Neural progenitor cell (in vitro differentiated cells): ENCODE data around the gene GMCL2. TPM values are rescaled to one million over a fixed set of nuclear protein-coding genes. Genes with fewer than 3 reads are reported as not detected.

Experiments
- DNase-seq: peaks from one replicate; pipeline ENCODE4 v3.0.0-alpha.2; 2016; ENCODE audit warnings: low spot score
- H2AFZ ChIP-seq: fragments of 200-600 bp; sonication (generic); replicated peaks from 2 replicates; pipeline ENCODE4 v1.6.1; 2016; ENCODE audit warnings: antibody characterized with exemption
- H3F3A ChIP-seq: fragments of 200-600 bp; sonication (generic); 2 replicates; pipeline ENCODE4 v1.6.1; 2016; ENCODE audit warnings: antibody characterized with exemption, low read depth
- H3K27ac ChIP-seq: fragments of 200-600 bp; sonication (generic); 2 replicates; pipeline ENCODE4 v1.5.1; 2016; ENCODE audit warnings: mild to moderate bottlenecking
- H3K27me3 ChIP-seq: fragments of 200-600 bp; sonication (generic); 2 replicates; pipeline ENCODE4 v1.6.1; 2016; ENCODE audit warnings: mild to moderate bottlenecking, moderate library complexity
- H3K36me3 ChIP-seq: fragments of 200-600 bp; sonication (generic); 2 replicates; pipeline ENCODE4 v1.5.1; 2016
- H3K4me1 ChIP-seq: fragments of 200-600 bp; sonication (generic); 2 replicates; pipeline ENCODE4 v1.6.1; 2016; ENCODE audit warnings: mixed run types
- H3K4me2 ChIP-seq: fragments of 200-600 bp; sonication (generic); 2 replicates; pipeline ENCODE4 v1.6.1; 2016
- H3K4me3 ChIP-seq: fragments of 200-600 bp; sonication (generic); 2 replicates; pipeline ENCODE4 v1.5.1; 2016
- H3K79me2 ChIP-seq: fragments of 200-600 bp; sonication (generic); 2 replicates; pipeline ENCODE4 v1.6.1; 2016; ENCODE audit warnings: low read depth
- H3K9ac ChIP-seq: fragments of 200-600 bp; sonication (generic); 2 replicates; pipeline ENCODE4 v1.6.1; 2016
- H3K9me3 ChIP-seq: fragments of 200-600 bp; sonication (generic); 2 replicates; pipeline ENCODE4 v1.5.1; 2016; ENCODE audit warnings: low read depth
- H4K20me1 ChIP-seq: fragments of 200-600 bp; sonication (generic); 2 replicates; pipeline ENCODE4 v1.6.1; 2016; ENCODE audit warnings: low read depth
- H3K27ac Mint-ChIP-seq: 3 replicates; pipeline ENCODE4 v1.8.0; 2021; ENCODE audit warnings: mixed read lengths
- H3K27me3 Mint-ChIP-seq: 2 replicates; pipeline ENCODE4 v1.8.0; 2022; ENCODE audit warnings: low read depth, mild to moderate bottlenecking, inconsistent platforms, moderate library complexity, mixed read lengths; ENCODE audit not compliant: insufficient read depth
- H3K36me3 Mint-ChIP-seq: 3 replicates; pipeline ENCODE4 v1.8.0; 2021; ENCODE audit warnings: mixed read lengths
- H3K4me1 Mint-ChIP-seq: 3 replicates; pipeline ENCODE4 v1.8.0; 2021; ENCODE audit warnings: mixed read lengths
- H3K4me3 Mint-ChIP-seq: 3 replicates; pipeline ENCODE4 v1.8.0; 2021; ENCODE audit warnings: mild to moderate bottlenecking, moderate library complexity, mixed read lengths
- H3K9me3 Mint-ChIP-seq: 3 replicates; pipeline ENCODE4 v1.8.0; 2020; ENCODE audit warnings: mixed read lengths
- EZH2 ChIP-seq: fragments of 200-600 bp; sonication (generic); IDR thresholded peaks from 2 replicates; pipeline ENCODE4 v1.6.1; 2017; ENCODE audit warnings: antibody characterized with exemption, mild to moderate bottlenecking, moderate library complexity
- EZH2phosphoT487 ChIP-seq: fragments of 200-600 bp; sonication (generic); IDR thresholded peaks from 2 replicates; pipeline ENCODE4 v1.6.1; 2017; ENCODE audit warnings: antibody characterized with exemption
- total RNA-seq: library from RNA; depleted of rRNA; stranded (reverse); fragments of >200 nt; gene quantifications from 2 replicates; pipeline ENCODE4 v1.2.3, GENCODE V29; 2015; ENCODE audit warnings: low replicate concordance
- TF ChIP-seq, protein P1 (sequence below): fragments of 200-600 bp; sonication (generic); IDR thresholded peaks from 2 replicates; pipeline ENCODE4 v1.5.1; 2017; ENCODE audit warnings: antibody characterized with exemption, mild to moderate bottlenecking

Gene GMCL2
- total RNA-seq, 1 donor from 2014 or later, result not detected

DNA sequence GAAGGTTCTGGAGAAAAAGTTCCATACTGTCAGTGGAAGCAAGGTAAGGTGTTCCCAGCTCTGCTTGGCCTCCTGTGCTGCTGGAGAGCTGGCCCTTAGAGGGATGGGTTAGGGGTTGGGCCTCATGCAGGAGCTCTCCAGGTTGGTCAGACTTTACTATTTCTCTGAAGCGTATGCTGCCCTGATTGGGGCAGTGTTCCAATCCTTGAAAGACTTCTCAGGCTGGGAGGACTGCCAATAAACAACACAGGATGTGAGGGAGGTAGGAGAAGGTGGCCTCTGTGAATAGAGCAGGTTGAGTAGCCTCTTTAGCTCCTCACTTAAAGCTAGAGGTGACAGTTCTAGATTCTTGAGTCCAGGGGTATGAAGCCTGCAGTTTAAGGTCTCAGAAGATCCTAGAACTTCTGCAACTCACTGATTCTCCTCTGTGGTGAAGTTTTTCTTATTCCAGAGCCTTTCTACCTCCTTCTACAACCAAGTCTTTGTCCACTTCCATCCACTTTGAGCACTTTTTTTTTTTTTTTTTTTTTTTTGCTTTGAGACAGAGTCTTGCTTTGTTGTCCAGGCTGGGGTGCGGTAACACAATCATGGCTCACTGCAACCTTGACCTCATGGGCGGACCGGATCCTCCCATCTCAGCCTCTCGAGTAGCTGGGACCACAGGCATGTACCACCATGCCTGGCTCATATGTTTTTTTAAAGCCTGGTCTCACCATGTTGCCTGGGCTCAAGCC is 20.2 kb upstream of the GMCL2 start:
- peaks cover 67% of the 10 kb centered on the region for H3K79me2 ChIP-seq
- no peak overlapping the region for H3K27ac ChIP-seq
- H3K9ac ChIP-seq, result no peak overlapping the region
- H3K4me3 ChIP-seq, result peak overlapping the region; percentile 94
- H3K27ac Mint-ChIP-seq, result no peak overlapping the region
- no peaks in the 10 kb centered on the region for H3K9me3 ChIP-seq
- peaks cover 74% of the 10 kb centered on the region for H4K20me1 ChIP-seq
- H3K9me3 Mint-ChIP-seq, result peaks cover 2% of the 10 kb centered on the region
- H3K36me3 Mint-ChIP-seq, result peaks cover 43% of the 10 kb centered on the region
- peaks cover 27% of the 10 kb centered on the region for H3K27me3 Mint-ChIP-seq
- peaks cover 21% of the 10 kb centered on the region for H3K4me1 Mint-ChIP-seq
- DNase-seq, result no peak
- H3K27me3 ChIP-seq, result peaks cover 3% of the 10 kb centered on the region
- peak overlapping the region; percentile 88 for H3K4me2 ChIP-seq
- peaks cover 17% of the 10 kb centered on the region for H3K36me3 ChIP-seq
- H3K4me3 Mint-ChIP-seq, result peak overlapping the region; percentile 86
- H3K4me1 ChIP-seq, result peaks cover 16% of the 10 kb centered on the region
- no peak overlapping the region for H2AFZ ChIP-seq
- TF ChIP-seq EZH2 (no peak), EZH2phosphoT487 (no peak)
- TF ChIP-seq, protein P1, sequence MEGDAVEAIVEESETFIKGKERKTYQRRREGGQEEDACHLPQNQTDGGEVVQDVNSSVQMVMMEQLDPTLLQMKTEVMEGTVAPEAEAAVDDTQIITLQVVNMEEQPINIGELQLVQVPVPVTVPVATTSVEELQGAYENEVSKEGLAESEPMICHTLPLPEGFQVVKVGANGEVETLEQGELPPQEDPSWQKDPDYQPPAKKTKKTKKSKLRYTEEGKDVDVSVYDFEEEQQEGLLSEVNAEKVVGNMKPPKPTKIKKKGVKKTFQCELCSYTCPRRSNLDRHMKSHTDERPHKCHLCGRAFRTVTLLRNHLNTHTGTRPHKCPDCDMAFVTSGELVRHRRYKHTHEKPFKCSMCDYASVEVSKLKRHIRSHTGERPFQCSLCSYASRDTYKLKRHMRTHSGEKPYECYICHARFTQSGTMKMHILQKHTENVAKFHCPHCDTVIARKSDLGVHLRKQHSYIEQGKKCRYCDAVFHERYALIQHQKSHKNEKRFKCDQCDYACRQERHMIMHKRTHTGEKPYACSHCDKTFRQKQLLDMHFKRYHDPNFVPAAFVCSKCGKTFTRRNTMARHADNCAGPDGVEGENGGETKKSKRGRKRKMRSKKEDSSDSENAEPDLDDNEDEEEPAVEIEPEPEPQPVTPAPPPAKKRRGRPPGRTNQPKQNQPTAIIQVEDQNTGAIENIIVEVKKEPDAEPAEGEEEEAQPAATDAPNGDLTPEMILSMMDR, result no peak
- peaks cover 77% of the 10 kb centered on the region for H3F3A ChIP-seq

DNA sequence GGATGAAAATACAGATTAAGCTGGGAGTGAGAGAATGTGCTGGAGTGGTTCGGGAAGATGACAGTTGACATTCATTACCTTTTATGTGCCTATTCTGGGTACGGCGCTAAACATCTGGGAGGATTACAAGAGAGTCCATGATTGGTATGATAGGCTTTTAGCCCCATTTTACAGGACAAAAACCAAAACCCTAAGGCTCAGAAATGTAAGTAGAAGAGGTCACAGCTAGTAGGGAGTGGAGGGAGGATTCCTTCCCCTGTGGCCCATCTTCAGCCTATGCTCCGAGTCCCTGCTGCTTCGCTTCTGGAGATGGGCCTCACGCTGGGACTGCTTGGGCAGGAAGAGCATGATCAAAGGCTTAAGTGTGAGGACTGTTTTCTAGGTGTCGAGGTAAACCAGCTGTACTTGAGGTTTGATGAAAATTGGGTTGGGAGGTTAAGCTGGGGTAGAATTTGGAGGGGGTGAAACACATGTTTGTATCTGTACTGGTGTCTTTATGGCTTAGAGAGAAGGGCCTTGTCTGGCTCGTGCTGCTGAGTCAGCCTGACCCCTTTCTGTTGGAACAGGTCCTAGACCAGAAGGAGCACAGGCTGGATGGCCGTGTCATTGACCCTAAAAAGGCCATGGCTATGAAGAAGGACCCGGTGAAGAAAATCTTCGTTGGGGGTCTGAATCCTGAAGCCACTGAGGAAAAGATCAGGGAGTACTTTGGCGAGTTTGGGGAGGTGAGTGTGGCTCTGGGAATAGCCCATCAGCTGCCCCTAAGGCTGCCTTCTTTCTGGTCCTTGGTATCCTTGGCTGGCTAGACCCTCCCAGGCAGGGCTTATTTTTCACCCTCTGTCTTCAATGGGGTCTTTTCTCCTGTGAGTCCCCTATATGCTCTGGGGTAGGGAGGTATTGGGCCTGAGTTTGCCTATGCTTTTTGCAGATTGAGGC is 19.3 kb upstream of the GMCL2 start:
- peak overlapping the region; percentile 40 for H3K27ac Mint-ChIP-seq
- H3K9me3 ChIP-seq, result no peaks in the 10 kb centered on the region
- peaks cover 9% of the 10 kb centered on the region for H3K27me3 ChIP-seq
- peaks cover 16% of the 10 kb centered on the region for H3K4me1 ChIP-seq
- no peak overlapping the region for H2AFZ ChIP-seq
- peak overlapping the region; percentile 88 for H3K4me2 ChIP-seq
- peak overlapping the region; percentile 86 for H3K4me3 Mint-ChIP-seq
- H3K36me3 Mint-ChIP-seq, result peaks cover 41% of the 10 kb centered on the region
- H3K4me3 ChIP-seq, result peak overlapping the region; percentile 94
- peaks cover 17% of the 10 kb centered on the region for H3K36me3 ChIP-seq
- H3K27ac ChIP-seq, result no peak overlapping the region
- H3K9ac ChIP-seq, result peak overlapping the region; percentile 97
- peaks cover 21% of the 10 kb centered on the region for H3K4me1 Mint-ChIP-seq
- peaks cover 76% of the 10 kb centered on the region for H3F3A ChIP-seq
- peaks cover 29% of the 10 kb centered on the region for H3K27me3 Mint-ChIP-seq
- DNase-seq, result no peak
- TF ChIP-seq, protein P1, result no peak
- TF ChIP-seq EZH2 (no peak), EZH2phosphoT487 (no peak)
- peaks cover 67% of the 10 kb centered on the region for H3K79me2 ChIP-seq
- H3K9me3 Mint-ChIP-seq, result peaks cover 2% of the 10 kb centered on the region
- peaks cover 64% of the 10 kb centered on the region for H4K20me1 ChIP-seq

GRCh38 chr5:178205749-178206047 is 18.5 kb upstream of the GMCL2 start:
- Mint-ChIP-seq H3K4me3 (peak overlapping the region; percentile 86), H3K4me1 (peaks cover 21% of the 10 kb centered on the region), H3K36me3 (peaks cover 34% of the 10 kb centered on the region), H3K9me3 (peaks cover 2% of the 10 kb centered on the region), H3K27me3 (peaks cover 28% of the 10 kb centered on the region), H3K27ac (no peak overlapping the region)
- Histone ChIP-seq H3K27me3 (peaks cover 9% of the 10 kb centered on the region), H3K4me1 (peaks cover 16% of the 10 kb centered on the region), H3K36me3 (peaks cover 17% of the 10 kb centered on the region), H2AFZ (no peak overlapping the region), H3K79me2 (peaks cover 66% of the 10 kb centered on the region), H3F3A (peaks cover 70% of the 10 kb centered on the region), H4K20me1 (peaks cover 57% of the 10 kb centered on the region), H3K4me2 (peak overlapping the region; percentile 88), H3K9ac (peak overlapping the region; percentile 97), H3K9me3 (no peaks in the 10 kb centered on the region), H3K27ac (no peak overlapping the region), H3K4me3 (peak overlapping the region; percentile 94)
- DNase-seq, result no peak
- no peak for TF ChIP-seq EZH2
- TF ChIP-seq, protein P1, result no peak
- no peak for TF ChIP-seq EZH2phosphoT487
